GM23338 (cell line): Measurements from ENCODE around the gene PPM1F. TPM values are rescaled to one million over a fixed set of nuclear protein-coding genes. Genes with fewer than 3 reads are reported as not detected.

ENCODE experiments used
- ATAC-seq: fragments of 200-7000 bp; cut with Tn5 transposase; 3 replicates; pipeline ENCODE4 v1.9.1; 2020
- DNase-seq: peaks from one replicate; pipeline ENCODE4 v3.0.0-alpha.2; 2015; ENCODE audit warnings: low spot score
- H2AFZ ChIP-seq: fragments of 200-600 bp; sonication (generic); 2 replicates; pipeline ENCODE4 v1.8.0; 2016; ENCODE audit warnings: antibody characterized with exemption, mild to moderate bottlenecking, moderate library complexity
- H3F3A ChIP-seq: fragments of 200-600 bp; sonication (generic); replicated peaks from 2 replicates; pipeline ENCODE4 v1.8.0; 2017; ENCODE audit warnings: antibody characterized with exemption, mixed run types, low read depth
- H3K27ac ChIP-seq: fragments of 200-600 bp; sonication (generic); 2 replicates; pipeline ENCODE4 v1.6.1; 2016; ENCODE audit warnings: low read depth
- H3K27me3 ChIP-seq: fragments of 200-600 bp; sonication (generic); 2 replicates; pipeline ENCODE4 v1.8.0; 2016; ENCODE audit warnings: mild to moderate bottlenecking, mixed run types, moderate library complexity; ENCODE audit not compliant: insufficient read depth
- H3K36me3 ChIP-seq: fragments of 200-600 bp; sonication (generic); 2 replicates; pipeline ENCODE4 v1.8.0; 2016; ENCODE audit warnings: mild to moderate bottlenecking; ENCODE audit not compliant: insufficient read depth
- H3K4me1 ChIP-seq: fragments of 200-600 bp; sonication (generic); 2 replicates; pipeline ENCODE4 v1.8.0; 2016; ENCODE audit warnings: mild to moderate bottlenecking, moderate library complexity; ENCODE audit not compliant: insufficient read depth
- H3K4me2 ChIP-seq: fragments of 200-600 bp; sonication (generic); 2 replicates; pipeline ENCODE4 v1.7.1; 2017; ENCODE audit warnings: mixed run types
- H3K4me3 ChIP-seq: fragments of 200-600 bp; sonication (generic); 2 replicates; pipeline ENCODE4 v1.6.1; 2016; ENCODE audit warnings: mixed run types
- H3K79me2 ChIP-seq: fragments of 200-600 bp; sonication (generic); replicated peaks from 2 replicates; pipeline ENCODE4 v1.8.0; 2017; ENCODE audit warnings: mild to moderate bottlenecking; ENCODE audit not compliant: insufficient read depth
- H3K9me2 ChIP-seq: fragments of 200-600 bp; sonication (generic); 2 replicates; pipeline ENCODE4 v1.8.0; 2017; ENCODE audit not compliant: insufficient read depth
- H4K20me1 ChIP-seq: fragments of 200-600 bp; sonication (generic); replicated peaks from 2 replicates; pipeline ENCODE4 v1.8.0; 2017; ENCODE audit warnings: mild to moderate bottlenecking; ENCODE audit not compliant: insufficient read depth
- H3K27ac Mint-ChIP-seq: 2 replicates; pipeline ENCODE4 v1.8.0; 2020; ENCODE audit warnings: inconsistent platforms, mild to moderate bottlenecking, moderate library complexity, mixed read lengths
- H3K27me3 Mint-ChIP-seq: 3 replicates; pipeline ENCODE4 v1.8.0; 2022; ENCODE audit warnings: low read depth, mild to moderate bottlenecking, moderate library complexity, mixed read lengths, inconsistent platforms; ENCODE audit not compliant: insufficient read depth, poor library complexity
- H3K36me3 Mint-ChIP-seq: 3 replicates; pipeline ENCODE4 v1.8.0; 2021; ENCODE audit warnings: low read depth, mild to moderate bottlenecking, inconsistent platforms, moderate library complexity, mixed read lengths
- H3K4me1 Mint-ChIP-seq: 3 replicates; pipeline ENCODE4 v1.8.0; 2020; ENCODE audit warnings: mild to moderate bottlenecking, inconsistent platforms, mixed read lengths
- H3K4me3 Mint-ChIP-seq: 3 replicates; pipeline ENCODE4 v1.8.0; 2021; ENCODE audit warnings: moderate library complexity, mild to moderate bottlenecking, inconsistent platforms, mixed read lengths
- H3K9me3 Mint-ChIP-seq: 3 replicates; pipeline ENCODE4 v1.8.0; 2020; ENCODE audit warnings: moderate library complexity, mild to moderate bottlenecking, inconsistent platforms, mixed read lengths
- CTCF ChIP-seq, 2 experiments: fragments of 200-600 bp in 1 of 2; sonication (generic) in 1 of 2; conservative IDR thresholded peaks; 2 replicates each; pipeline versions ENCODE4 v1.5.1 to v1.6.1; 2016 to 2017; ENCODE audit warnings: antibody characterized with exemption in 2 of 2, low read depth in 2 of 2, mild to moderate bottlenecking in 2 of 2, moderate library complexity in 1 of 2
- EZH2 ChIP-seq: fragments of 200-600 bp; sonication (generic); IDR thresholded peaks from one replicate; pipeline ENCODE4 v1.8.0; 2017; ENCODE audit warnings: antibody characterized with exemption, mild to moderate bottlenecking, low read depth; ENCODE audit not compliant: unreplicated experiment
- JUNB ChIP-seq: IDR thresholded peaks from one replicate; pipeline ENCODE4 v1.6.1; 2016; ENCODE audit warnings: antibody characterized with exemption; ENCODE audit not compliant: unreplicated experiment
- ZNF462 ChIP-seq: fragments of 250-450 bp; sonication (Bioruptor Pico); IDR thresholded peaks from 2 replicates; pipeline ENCODE4 v1.5.0; 2020; ENCODE audit warnings: mild to moderate bottlenecking, moderate library complexity
- polyA plus RNA-seq: library from polyadenylated mRNA; unstranded; fragments of >200 nt; fragmentation: Nextera tagmentation; extraction: Ambion mirVana; gene quantifications from 2 replicates; pipeline ENCODE4 v1.2.1, GENCODE V29; 2016
- total RNA-seq: library from RNA; depleted of rRNA; stranded (reverse); fragments of >200 nt; shearing (Covaris generic); gene quantifications from 2 replicates; pipeline ENCODE4 v1.2.3, GENCODE V29; 2014

Gene PPM1F
- total and polyA plus RNA-seq, 2 experiments from 2014 or later, result 7.1 to 29.3 TPM

DNA sequence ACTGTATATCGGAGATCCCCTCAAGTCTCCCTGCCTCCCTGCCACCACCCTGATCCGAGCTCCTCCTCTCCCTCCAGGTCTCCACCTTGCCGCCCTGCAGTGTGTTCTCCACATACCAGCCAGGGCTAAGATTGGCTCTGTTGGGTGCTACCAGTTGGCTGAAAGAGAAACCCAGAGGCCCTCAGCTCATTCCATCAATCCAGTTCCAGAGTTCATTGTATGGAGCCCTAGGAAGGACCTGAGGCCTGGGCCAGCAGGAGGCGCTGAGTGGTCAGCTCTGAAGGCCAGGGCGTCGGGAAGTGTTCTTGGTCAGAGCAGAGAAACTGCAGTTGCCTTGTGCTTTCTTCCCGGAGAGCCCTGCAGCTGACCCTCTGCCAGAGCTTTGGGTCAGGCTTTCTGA lies 32.1 kb upstream of the PPM1F start:
- ATAC-seq, result peak; percentile 85
- Histone ChIP-seq H3K27me3 (peaks cover 63% of the 10 kb centered on the region), H3F3A (no peaks in the 10 kb centered on the region; the same call in 1 of the 2 replicates), H3K9me2 (no peaks in the 10 kb centered on the region), H3K4me2 (no peak overlapping the region), H2AFZ (peak overlapping the region; percentile 88), H3K27ac (no peak overlapping the region), H3K4me1 (peaks cover 3% of the 10 kb centered on the region; the same call in 1 of the 2 replicates), H3K4me3 (no peak overlapping the region), H4K20me1 (peaks cover 10% of the 10 kb centered on the region), H3K79me2 (peaks cover 20% of the 10 kb centered on the region), H3K36me3 (no peaks in the 10 kb centered on the region)
- TF ChIP-seq EZH2, result no peak
- TF ChIP-seq JUNB, result no peak
- 0 out of 2 replicates have a peak, but pooled peaks have one; percentile 17 for TF ChIP-seq ZNF462 (CRISPR knock-in tag)
- TF ChIP-seq CTCF (conservative IDR thresholded peaks at IDR 0.05; ENCODE audit: low read depth in 2 of 2), result peak; percentile 75 to 84
- DNase-seq, result peak; percentile 86
- H3K4me1 Mint-ChIP-seq, result peaks cover 6% of the 10 kb centered on the region
- no peaks in the 10 kb centered on the region for H3K36me3 Mint-ChIP-seq
- H3K9me3 Mint-ChIP-seq, result no peaks in the 10 kb centered on the region
- H3K4me3 Mint-ChIP-seq, result no peak overlapping the region; the same call in 2 of the 3 replicates
- H3K27ac Mint-ChIP-seq, result no peak overlapping the region
- peaks cover 38% of the 10 kb centered on the region for H3K27me3 Mint-ChIP-seq
